ENCODE data around the gene TGFBR3. TPM values are rescaled to one million over a fixed set of nuclear protein-coding genes. Genes with fewer than 3 reads are reported as not detected.

TGFBR3 gene
- total and polyA plus RNA-seq, 9 of the 15 experiments (the other 6 are each of a cell fraction or from before 2014, with no cell fraction given): 3.6 to 32.4 (median 15.6) TPM

DNA sequence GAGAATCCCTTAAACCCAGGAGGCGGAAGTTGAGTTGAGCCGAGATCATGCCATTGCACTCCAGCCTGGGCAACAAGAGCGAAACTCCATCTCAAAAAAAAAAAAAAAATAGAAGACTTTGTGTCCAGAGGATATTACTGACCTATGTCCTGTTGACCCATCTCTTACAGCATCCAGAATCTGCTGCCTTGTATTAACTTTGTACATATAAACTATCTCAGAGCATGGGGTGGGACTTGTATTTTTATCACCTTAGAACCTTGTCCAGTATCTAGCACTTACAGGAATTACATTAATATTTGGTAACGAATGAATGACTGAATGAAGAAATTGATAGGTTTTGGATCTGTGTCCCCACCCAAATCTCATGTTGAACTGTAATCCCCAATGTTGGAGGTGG is 117.8 kb downstream of the TGFBR3 start:
- POLR2A ChIA-PET: no interaction called here
- in situ Hi-C loops (cut with MboI): no loop called here
- H3K9me1 ChIP-seq (ENCODE audit: control insufficient read depth, insufficient read depth, low read length): no peaks in the 10 kb centered on the region
- no peaks in the 10 kb centered on the region for H4K20me1 ChIP-seq (replicated peaks; ENCODE audit: control insufficient read depth, insufficient read depth, low read length)
- intact Hi-C loops (cut with micrococcal nuclease): no loop called here
- DNase-seq (ENCODE audit: extremely low read depth in 1 of 4, low spot score in 3 of 4) (no peak), ATAC-seq (no peak), FAIRE-seq (no peak)
- no peaks in the 10 kb centered on the region for H3K79me2 ChIP-seq (ENCODE audit: control insufficient read depth, insufficient read depth, low read length)
- H3K4me2 ChIP-seq (ENCODE audit: insufficient read depth, low read length): no peak overlapping the region
- TF ChIP-seq, protein P1, sequence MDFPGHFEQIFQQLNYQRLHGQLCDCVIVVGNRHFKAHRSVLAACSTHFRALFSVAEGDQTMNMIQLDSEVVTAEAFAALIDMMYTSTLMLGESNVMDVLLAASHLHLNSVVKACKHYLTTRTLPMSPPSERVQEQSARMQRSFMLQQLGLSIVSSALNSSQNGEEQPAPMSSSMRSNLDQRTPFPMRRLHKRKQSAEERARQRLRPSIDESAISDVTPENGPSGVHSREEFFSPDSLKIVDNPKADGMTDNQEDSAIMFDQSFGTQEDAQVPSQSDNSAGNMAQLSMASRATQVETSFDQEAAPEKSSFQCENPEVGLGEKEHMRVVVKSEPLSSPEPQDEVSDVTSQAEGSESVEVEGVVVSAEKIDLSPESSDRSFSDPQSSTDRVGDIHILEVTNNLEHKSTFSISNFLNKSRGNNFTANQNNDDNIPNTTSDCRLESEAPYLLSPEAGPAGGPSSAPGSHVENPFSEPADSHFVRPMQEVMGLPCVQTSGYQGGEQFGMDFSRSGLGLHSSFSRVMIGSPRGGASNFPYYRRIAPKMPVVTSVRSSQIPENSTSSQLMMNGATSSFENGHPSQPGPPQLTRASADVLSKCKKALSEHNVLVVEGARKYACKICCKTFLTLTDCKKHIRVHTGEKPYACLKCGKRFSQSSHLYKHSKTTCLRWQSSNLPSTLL (IDR thresholded peaks at IDR 0.05): no peak
- TF ChIP-seq ZNF561 (CRISPR knock-in tag; conservative IDR thresholded peaks at IDR 0.05) (no peak), STAG1 (CRISPR knock-in tag; IDR thresholded peaks at IDR 0.05; ENCODE audit: borderline replicate concordance) (no peak), RBM17 (IDR thresholded peaks at IDR 0.05; ENCODE audit: borderline replicate concordance, low read depth, low read length) (no peak), SNRNP70 (optimal IDR thresholded peaks at IDR 0.05; ENCODE audit: low read depth, low read length) (no peak)
- H3K9ac ChIP-seq (ENCODE audit: insufficient read depth in 1 of 2, low read depth in 2 of 2, low read length in 2 of 2): no peak overlapping the region
- no peak overlapping the region for H3K4me3 ChIP-seq
- H3K9me3 ChIP-seq (replicated peaks; ENCODE audit: control insufficient read depth, insufficient read depth, low read depth, low read length): no peaks in the 10 kb centered on the region
- peaks cover 12 to 39% of the 10 kb centered on the region in 2 experiments for H3K4me1 ChIP-seq (replicated peaks in 1 of 2; ENCODE audit: control insufficient read depth in 2 of 2, insufficient read depth in 2 of 2, low read length in 2 of 2)
- 100% methylated on average over 3 of the region's 4 CpGs for WGBS (ENCODE audit: insufficient coverage, low coverage, missing lambda C conversion rate)
- no peak overlapping the region for H2AFZ ChIP-seq (ENCODE audit: low read depth, low read length)
- H3K27ac ChIP-seq (ENCODE audit: extremely low read depth, low read depth, low read length): no peak overlapping the region
- no peaks in the 10 kb centered on the region for H3K27me3 ChIP-seq (ENCODE audit: control insufficient read depth in 2 of 2, insufficient read depth in 2 of 2, low read length in 2 of 2)
- CTCF ChIA-PET (ENCODE audit: low intra/inter-chr PET ratio): no interaction called here
- H3K36me3 ChIP-seq (ENCODE audit: control insufficient read depth, insufficient read depth, low read length): 0 out of 3 replicates have a peak, but pooled peaks cover 3% of the 10 kb centered on the region
- BruUV-seq (replicated peaks): no TSS peak
